ENCODE data around the gene ZCWPW1.

The ZCWPW1 gene

DNA sequence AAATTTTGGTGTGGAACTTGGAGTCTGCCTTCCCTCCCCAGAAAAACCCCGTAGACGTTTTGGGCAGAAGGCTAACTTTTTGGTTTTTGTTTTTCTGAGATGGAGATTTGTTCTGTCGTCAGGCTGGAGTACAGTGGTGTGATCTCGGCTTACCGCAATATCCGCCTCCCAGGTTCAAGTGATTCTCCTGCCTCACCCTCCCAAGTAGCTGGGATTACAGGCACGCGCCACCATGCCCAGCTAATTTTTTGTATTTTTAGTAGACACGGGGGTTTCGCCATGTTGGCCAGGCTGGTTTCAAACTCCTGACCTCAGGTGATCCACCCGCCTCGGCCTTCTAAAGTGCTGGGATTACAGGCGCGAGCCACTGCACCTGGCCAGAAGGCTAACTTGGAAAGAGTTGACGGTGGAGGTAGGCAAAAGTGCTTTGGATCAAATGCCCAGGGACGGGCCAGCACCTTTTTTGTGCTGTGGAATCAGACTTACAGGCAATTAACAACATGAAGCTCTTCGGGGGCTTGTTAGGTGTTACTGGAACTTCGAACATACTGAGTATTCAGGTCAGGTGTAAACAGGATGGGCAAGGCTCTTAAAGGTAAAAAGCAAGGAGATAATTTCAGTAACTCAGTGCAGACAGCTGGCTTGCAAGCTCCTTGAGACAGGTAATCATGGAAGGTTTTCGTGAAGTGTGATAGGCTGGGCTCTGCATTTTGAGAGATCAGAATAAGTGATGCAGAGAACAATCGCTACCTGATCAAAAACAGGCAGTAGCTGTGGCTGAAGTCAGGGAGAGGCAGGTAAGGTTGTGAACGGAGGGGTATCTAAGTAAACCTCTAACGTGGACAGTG is 6.0 kb upstream of the ZCWPW1 start:
- peak overlapping the region; percentile 92 for H3K4me3 ChIP-seq (ENCODE audit: low read depth, low read length)
- TF ChIP-seq, protein P1, sequence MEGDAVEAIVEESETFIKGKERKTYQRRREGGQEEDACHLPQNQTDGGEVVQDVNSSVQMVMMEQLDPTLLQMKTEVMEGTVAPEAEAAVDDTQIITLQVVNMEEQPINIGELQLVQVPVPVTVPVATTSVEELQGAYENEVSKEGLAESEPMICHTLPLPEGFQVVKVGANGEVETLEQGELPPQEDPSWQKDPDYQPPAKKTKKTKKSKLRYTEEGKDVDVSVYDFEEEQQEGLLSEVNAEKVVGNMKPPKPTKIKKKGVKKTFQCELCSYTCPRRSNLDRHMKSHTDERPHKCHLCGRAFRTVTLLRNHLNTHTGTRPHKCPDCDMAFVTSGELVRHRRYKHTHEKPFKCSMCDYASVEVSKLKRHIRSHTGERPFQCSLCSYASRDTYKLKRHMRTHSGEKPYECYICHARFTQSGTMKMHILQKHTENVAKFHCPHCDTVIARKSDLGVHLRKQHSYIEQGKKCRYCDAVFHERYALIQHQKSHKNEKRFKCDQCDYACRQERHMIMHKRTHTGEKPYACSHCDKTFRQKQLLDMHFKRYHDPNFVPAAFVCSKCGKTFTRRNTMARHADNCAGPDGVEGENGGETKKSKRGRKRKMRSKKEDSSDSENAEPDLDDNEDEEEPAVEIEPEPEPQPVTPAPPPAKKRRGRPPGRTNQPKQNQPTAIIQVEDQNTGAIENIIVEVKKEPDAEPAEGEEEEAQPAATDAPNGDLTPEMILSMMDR (conservative IDR thresholded peaks at IDR 0.05; ENCODE audit: low read depth, low read length): no peak
- DNase-seq (ENCODE audit: low read depth): no peak

DNA sequence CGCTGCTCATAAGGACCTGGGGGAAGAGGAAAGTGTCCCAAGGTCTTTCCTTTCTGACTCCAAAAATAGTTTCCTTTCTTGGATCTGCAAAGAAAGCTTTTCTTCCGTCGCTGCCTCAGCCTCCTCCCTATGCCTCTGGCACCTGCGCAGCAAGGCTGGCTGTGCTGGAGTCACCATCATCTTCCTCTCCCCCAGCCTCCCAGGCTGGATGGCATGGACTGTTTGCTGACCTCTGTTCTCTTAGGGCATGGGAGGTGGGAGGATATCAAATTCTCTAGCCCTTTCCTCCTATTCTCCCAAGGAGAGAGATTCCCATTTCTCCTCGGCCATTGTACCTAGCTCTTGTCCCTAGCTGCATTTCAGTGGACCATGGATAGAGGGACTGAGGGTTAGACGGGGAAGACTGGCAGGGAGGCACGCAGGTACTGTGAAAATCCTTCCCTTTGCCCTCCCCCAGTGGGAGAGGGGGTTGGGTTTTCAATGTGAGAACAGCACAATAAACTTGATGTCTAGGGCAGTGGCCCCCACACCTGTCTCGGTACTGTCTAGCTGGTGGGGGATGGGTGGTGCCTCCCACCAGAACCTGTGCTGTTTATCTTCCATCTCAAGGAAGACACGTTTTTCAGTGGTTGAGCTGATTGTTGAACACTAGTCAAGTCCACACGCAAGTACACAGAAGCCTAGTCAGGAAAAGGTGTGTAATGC is 5.2 kb upstream of the ZCWPW1 start:
- no peak overlapping the region for H3K4me3 ChIP-seq (ENCODE audit: low read depth, low read length)

DNA sequence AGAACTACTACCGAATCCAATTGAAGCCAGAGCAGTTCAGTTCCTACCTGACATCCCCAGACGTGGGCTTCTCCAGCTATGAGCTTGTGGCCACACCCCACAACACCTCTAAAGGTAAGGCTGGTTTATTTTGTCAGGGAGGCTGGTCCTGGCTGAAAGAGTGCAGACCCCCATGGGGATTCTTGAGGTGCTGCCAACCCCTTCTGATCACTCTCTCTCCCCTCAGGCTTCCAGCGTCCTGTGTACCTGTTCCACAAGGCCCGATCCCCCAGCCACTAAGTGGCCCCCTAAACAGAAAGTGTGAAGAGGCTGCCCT is 4.7 kb upstream of the ZCWPW1 start:
- TF ChIP-seq, protein P1 (conservative IDR thresholded peaks at IDR 0.05; ENCODE audit: low read depth, low read length): no peak
- no peak for DNase-seq (ENCODE audit: low read depth)
- H3K4me3 ChIP-seq (ENCODE audit: low read depth, low read length): no peak overlapping the region

More for the DNA sequence above, 5.2 kb upstream of the ZCWPW1 start:
- DNase-seq (ENCODE audit: low read depth): no peak
- TF ChIP-seq, protein P1 (conservative IDR thresholded peaks at IDR 0.05; ENCODE audit: low read depth, low read length): no peak

DNA sequence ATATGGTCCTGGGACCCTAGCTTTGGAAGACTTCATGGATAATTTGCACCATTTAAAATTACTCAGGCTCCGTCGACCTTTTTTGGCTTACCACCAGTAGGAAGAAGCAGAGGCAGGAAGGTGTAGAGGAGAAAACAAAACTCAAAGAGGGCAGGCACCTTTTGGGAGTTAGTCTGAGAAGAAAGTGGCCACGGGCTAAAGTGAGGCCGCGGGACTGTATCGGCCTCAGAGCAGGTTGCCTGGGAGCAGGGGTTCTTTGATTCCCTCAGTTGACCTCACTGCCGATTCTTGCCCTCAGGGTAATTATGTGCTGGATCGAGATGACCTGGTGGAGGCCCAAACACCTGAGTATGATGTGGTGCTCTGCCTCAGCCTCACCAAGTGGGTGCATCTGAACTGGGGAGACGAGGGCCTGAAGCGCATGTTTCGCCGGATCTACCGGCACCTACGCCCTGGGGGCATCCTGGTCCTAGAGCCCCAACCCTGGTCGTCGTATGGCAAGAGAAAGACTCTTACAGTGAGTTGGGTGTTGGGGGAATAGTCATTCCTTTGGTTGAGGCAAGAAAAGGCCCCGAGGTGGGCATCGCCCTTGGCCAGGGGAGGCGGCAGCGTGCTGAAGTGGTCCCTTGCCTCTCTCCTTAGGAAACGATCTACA is 4.2 kb upstream of the ZCWPW1 start:
- TF ChIP-seq, protein P1 (conservative IDR thresholded peaks at IDR 0.05; ENCODE audit: low read depth, low read length): no peak
- H3K4me3 ChIP-seq (ENCODE audit: low read depth, low read length): no peak overlapping the region
- DNase-seq (ENCODE audit: low read depth): no peak

DNA sequence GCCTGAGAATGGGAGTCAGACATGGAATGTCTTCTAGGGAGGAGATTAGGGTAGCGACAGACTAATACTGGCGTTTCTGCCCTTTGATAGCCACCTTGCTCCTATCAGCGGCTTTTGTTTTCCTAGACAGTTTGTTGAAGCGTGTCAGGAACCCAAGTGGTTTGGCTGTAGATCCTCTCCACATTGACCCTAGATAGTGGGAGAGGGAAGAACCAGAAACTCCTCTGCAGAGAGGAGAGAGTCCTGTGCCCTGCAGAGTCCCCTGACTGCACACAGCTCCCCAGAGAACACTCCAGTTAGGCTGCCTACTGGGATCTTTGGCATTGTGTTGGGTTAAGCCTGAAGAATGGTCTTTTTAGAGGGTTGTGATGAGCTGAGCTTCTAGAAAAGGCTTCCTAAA is 3.5 kb upstream of the ZCWPW1 start:
- no peak for DNase-seq (ENCODE audit: low read depth)
- TF ChIP-seq, protein P1 (conservative IDR thresholded peaks at IDR 0.05; ENCODE audit: low read depth, low read length): no peak
- H3K4me3 ChIP-seq (ENCODE audit: low read depth, low read length): no peak overlapping the region

DNA sequence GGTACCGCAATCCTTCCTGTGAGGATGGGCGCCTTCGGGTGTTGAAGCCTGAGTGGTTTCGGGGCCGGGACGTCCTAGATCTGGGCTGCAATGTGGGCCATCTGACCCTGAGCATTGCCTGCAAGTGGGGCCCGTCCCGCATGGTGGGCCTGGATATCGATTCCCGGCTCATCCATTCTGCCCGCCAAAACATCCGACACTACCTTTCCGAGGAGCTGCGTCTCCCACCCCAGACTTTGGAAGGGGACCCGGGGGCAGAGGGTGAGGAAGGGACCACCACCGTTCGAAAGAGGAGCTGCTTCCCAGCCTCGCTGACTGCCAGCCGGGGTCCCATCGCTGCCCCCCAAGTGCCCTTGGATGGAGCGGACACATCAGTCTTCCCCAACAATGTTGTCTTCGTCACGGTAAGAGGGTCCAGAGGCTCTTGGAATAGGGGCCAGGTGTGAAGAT is 2.8 kb upstream of the ZCWPW1 start:
- no peak overlapping the region for H3K4me3 ChIP-seq (ENCODE audit: low read depth, low read length)
- TF ChIP-seq, protein P1 (conservative IDR thresholded peaks at IDR 0.05; ENCODE audit: low read depth, low read length): no peak
- no peak for DNase-seq (ENCODE audit: low read depth)
